MM.1S (cell line): ENCODE data around the gene KRT2.

Experiments used
- DNase-seq: peaks from one replicate; pipeline ENCODE4 v3.0.0-alpha.2; 2015
- H2AFZ ChIP-seq: fragments of 300-600 bp; sonication (generic); 2 replicates; pipeline ENCODE4 v1.6.0; 2016; ENCODE audit warnings: antibody characterized with exemption, low read length
- H3F3A ChIP-seq: fragments of 300-600 bp; sonication (generic); 2 replicates; pipeline ENCODE4 v1.6.1; 2016; ENCODE audit warnings: mild to moderate bottlenecking, antibody characterized with exemption, low read length, moderate library complexity, mixed read lengths; ENCODE audit not compliant: insufficient read depth
- H3K27ac ChIP-seq: fragments of 300-600 bp; sonication (generic); 2 replicates; pipeline ENCODE4 v1.5.1; 2016; ENCODE audit warnings: mild to moderate bottlenecking, low read length
- H3K27me3 ChIP-seq: fragments of 300-600 bp; sonication (generic); replicated peaks from 2 replicates; pipeline ENCODE4 v1.6.0; 2016; ENCODE audit warnings: low read length; ENCODE audit not compliant: insufficient read depth
- H3K36me3 ChIP-seq: fragments of 300-600 bp; sonication (generic); replicated peaks from 2 replicates; pipeline ENCODE4 v1.6.1; 2016; ENCODE audit warnings: mild to moderate bottlenecking, low read length, mixed read lengths; ENCODE audit not compliant: insufficient read depth
- H3K4me1 ChIP-seq: fragments of 300-600 bp; sonication (generic); 2 replicates; pipeline ENCODE4 v1.6.1; 2016; ENCODE audit warnings: low read length, mixed read lengths
- H3K4me2 ChIP-seq: fragments of 300-600 bp; sonication (generic); 2 replicates; pipeline ENCODE4 v1.6.0; 2016; ENCODE audit warnings: low read depth, low read length
- H3K4me3 ChIP-seq: fragments of 300-600 bp; sonication (generic); 2 replicates; pipeline ENCODE4 v1.5.1; 2016; ENCODE audit warnings: low read length, mixed read lengths
- H3K79me2 ChIP-seq: fragments of 300-600 bp; sonication (generic); 2 replicates; pipeline ENCODE4 v1.6.1; 2016; ENCODE audit warnings: mixed run types, low read length, mixed read lengths
- H3K9ac ChIP-seq: fragments of 300-600 bp; sonication (generic); 2 replicates; pipeline ENCODE4 v1.6.1; 2016; ENCODE audit warnings: low read length, mixed read lengths
- H3K9me2 ChIP-seq: fragments of 300-600 bp; sonication (generic); replicated peaks from 2 replicates; pipeline ENCODE4 v1.6.1; 2016; ENCODE audit warnings: mild to moderate bottlenecking, low read length, mixed read lengths; ENCODE audit not compliant: insufficient read depth
- H3K9me3 ChIP-seq: fragments of 300-600 bp; sonication (generic); replicated peaks from 2 replicates; pipeline ENCODE4 v1.6.1; 2016; ENCODE audit warnings: mild to moderate bottlenecking, low read length, mixed read lengths; ENCODE audit not compliant: insufficient read depth
- H4K20me1 ChIP-seq: fragments of 300-600 bp; sonication (generic); 2 replicates; pipeline ENCODE4 v1.6.1; 2016; ENCODE audit warnings: mild to moderate bottlenecking, low read length, moderate library complexity, mixed read lengths; ENCODE audit not compliant: insufficient read depth
- CTCF ChIP-seq: fragments of 300-600 bp; sonication (generic); IDR thresholded peaks from 2 replicates; pipeline ENCODE4 v1.5.1; 2016; ENCODE audit warnings: antibody characterized with exemption, low read length, mixed read lengths
- EZH2 ChIP-seq: fragments of 300-600 bp; sonication (generic); optimal IDR thresholded peaks from 2 replicates; pipeline ENCODE3; 2017; ENCODE audit warnings: low read depth, mild to moderate bottlenecking, antibody characterized with exemption, low read length, mixed read lengths
- EZH2phosphoT487 ChIP-seq: fragments of 300-600 bp; sonication (generic); IDR thresholded peaks from 2 replicates; pipeline ENCODE4 v1.6.1; 2018; ENCODE audit warnings: antibody characterized with exemption, low read length

Gene KRT2

GRCh38 chr12:52629281-52630007, 22.6 kb downstream of the KRT2 start:
- no peak for TF ChIP-seq EZH2
- no peak for TF ChIP-seq CTCF
- no peak for TF ChIP-seq EZH2phosphoT487
- DNase-seq = no peak
- H3K27ac ChIP-seq = no peak overlapping the region

GRCh38 chr12:52628841-52629240, 23.2 kb downstream of the KRT2 start:
- no peak overlapping the region for H3K9ac ChIP-seq
- no peaks in the 10 kb centered on the region for H3K4me1 ChIP-seq
- no peak overlapping the region for H3K4me3 ChIP-seq
- peaks cover 12% of the 10 kb centered on the region for H3K27me3 ChIP-seq
- H4K20me1 ChIP-seq = no peaks in the 10 kb centered on the region
- no peak overlapping the region for H3K4me2 ChIP-seq
- no peak overlapping the region for H3K27ac ChIP-seq
- H3K36me3 ChIP-seq = no peaks in the 10 kb centered on the region
- H3K9me3 ChIP-seq = no peaks in the 10 kb centered on the region
- no peak for TF ChIP-seq EZH2phosphoT487
- no peak for TF ChIP-seq EZH2
- TF ChIP-seq CTCF = no peak
- no peak for DNase-seq
- no peak overlapping the region for H2AFZ ChIP-seq
- H3K9me2 ChIP-seq = no peaks in the 10 kb centered on the region
- no peaks in the 10 kb centered on the region for H3F3A ChIP-seq
- no peaks in the 10 kb centered on the region for H3K79me2 ChIP-seq

More at GRCh38 chr12:52629281-52630007, 22.6 kb downstream of the KRT2 start:
- no peak overlapping the region for H3K4me2 ChIP-seq
- no peaks in the 10 kb centered on the region for H3K4me1 ChIP-seq
- H3K36me3 ChIP-seq = no peaks in the 10 kb centered on the region
- H3K27me3 ChIP-seq = peaks cover 7% of the 10 kb centered on the region
- no peak overlapping the region for H2AFZ ChIP-seq
- no peaks in the 10 kb centered on the region for H4K20me1 ChIP-seq
- H3K9me2 ChIP-seq = no peaks in the 10 kb centered on the region
- H3K9me3 ChIP-seq = no peaks in the 10 kb centered on the region
- H3K79me2 ChIP-seq = no peaks in the 10 kb centered on the region
- H3K9ac ChIP-seq = no peak overlapping the region
- no peaks in the 10 kb centered on the region for H3F3A ChIP-seq
- no peak overlapping the region for H3K4me3 ChIP-seq

GRCh38 chr12:52628111-52628507, 23.9 kb downstream of the KRT2 start:
- H3K4me1 ChIP-seq = no peaks in the 10 kb centered on the region
- H3K27me3 ChIP-seq = peaks cover 13% of the 10 kb centered on the region
- H3F3A ChIP-seq = no peaks in the 10 kb centered on the region
- H2AFZ ChIP-seq = no peak overlapping the region
- H3K79me2 ChIP-seq = no peaks in the 10 kb centered on the region
- no peak for DNase-seq
- H3K9me3 ChIP-seq = no peaks in the 10 kb centered on the region
- no peaks in the 10 kb centered on the region for H3K36me3 ChIP-seq
- H3K27ac ChIP-seq = no peak overlapping the region
- TF ChIP-seq EZH2 (no peak), CTCF (no peak), EZH2phosphoT487 (no peak)
- H3K4me3 ChIP-seq = no peak overlapping the region
- H3K9ac ChIP-seq = no peak overlapping the region
- no peaks in the 10 kb centered on the region for H4K20me1 ChIP-seq
- no peak overlapping the region for H3K4me2 ChIP-seq
- H3K9me2 ChIP-seq = no peaks in the 10 kb centered on the region
